GM12874 (cell line): ENCODE results near the gene ATP11B.

Experiments used
- TF ChIP-seq, protein P1 (sequence below): IDR thresholded peaks from 2 replicates; pipeline ENCODE4 v1.5.1; 2011; ENCODE audit warnings: low read depth, mild to moderate bottlenecking, control low read depth, low read length, moderate library complexity; ENCODE audit not compliant: insufficient read depth

ATP11B gene

DNA sequence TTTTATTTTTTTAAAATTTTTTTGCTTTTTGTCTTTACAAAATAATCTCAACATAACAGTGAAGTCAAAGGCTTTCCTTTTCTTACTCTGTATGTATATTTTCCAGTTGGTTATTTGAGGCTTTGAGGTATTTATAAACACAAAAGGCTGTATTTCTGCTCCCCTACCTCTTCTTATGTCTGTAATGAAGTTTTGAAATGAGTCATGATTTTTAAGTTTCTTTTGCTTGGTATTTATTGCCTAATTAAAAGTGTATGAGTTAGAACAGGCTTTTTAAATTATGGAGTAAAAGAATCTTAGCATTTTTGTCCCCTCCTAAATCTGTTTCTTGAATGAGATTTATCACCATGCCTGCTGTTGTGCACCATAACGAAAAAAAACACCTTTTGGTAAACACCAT, 121.0 kb downstream of the ATP11B start:
- TF ChIP-seq, protein P1, sequence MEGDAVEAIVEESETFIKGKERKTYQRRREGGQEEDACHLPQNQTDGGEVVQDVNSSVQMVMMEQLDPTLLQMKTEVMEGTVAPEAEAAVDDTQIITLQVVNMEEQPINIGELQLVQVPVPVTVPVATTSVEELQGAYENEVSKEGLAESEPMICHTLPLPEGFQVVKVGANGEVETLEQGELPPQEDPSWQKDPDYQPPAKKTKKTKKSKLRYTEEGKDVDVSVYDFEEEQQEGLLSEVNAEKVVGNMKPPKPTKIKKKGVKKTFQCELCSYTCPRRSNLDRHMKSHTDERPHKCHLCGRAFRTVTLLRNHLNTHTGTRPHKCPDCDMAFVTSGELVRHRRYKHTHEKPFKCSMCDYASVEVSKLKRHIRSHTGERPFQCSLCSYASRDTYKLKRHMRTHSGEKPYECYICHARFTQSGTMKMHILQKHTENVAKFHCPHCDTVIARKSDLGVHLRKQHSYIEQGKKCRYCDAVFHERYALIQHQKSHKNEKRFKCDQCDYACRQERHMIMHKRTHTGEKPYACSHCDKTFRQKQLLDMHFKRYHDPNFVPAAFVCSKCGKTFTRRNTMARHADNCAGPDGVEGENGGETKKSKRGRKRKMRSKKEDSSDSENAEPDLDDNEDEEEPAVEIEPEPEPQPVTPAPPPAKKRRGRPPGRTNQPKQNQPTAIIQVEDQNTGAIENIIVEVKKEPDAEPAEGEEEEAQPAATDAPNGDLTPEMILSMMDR: no peak

- TF ChIP-seq, protein P1: no peak
Measured at GRCh38 chr3:182917134-182917533, 123.8 kb downstream of the ATP11B start.

DNA sequence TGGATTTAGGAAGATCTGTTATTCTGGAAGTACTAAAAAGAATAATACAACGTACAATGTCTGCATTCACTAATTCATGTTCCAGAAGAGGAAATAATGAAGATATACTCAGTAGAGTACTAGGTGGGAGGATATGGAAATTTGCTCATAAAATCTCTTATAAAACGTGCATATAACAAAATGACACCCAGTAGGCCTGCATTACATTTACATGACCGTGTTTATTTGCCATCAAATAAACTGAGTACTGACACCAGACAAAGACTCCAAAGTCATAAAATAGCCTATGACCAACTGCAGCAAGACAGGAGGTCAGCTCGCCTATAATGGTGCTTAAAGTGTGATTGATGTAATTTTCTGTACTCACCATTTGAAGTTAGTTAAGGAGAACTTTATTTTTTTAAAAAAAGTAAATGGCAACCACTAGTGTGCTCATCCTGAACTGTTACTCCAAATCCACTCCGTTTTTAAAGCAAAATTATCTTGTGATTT, 126.6 kb downstream of the ATP11B start:
- TF ChIP-seq, protein P1: no peak

- TF ChIP-seq, protein P1: no peak
Measured at GRCh38 chr3:182920515-182921084, 127.3 kb downstream of the ATP11B start.

DNA sequence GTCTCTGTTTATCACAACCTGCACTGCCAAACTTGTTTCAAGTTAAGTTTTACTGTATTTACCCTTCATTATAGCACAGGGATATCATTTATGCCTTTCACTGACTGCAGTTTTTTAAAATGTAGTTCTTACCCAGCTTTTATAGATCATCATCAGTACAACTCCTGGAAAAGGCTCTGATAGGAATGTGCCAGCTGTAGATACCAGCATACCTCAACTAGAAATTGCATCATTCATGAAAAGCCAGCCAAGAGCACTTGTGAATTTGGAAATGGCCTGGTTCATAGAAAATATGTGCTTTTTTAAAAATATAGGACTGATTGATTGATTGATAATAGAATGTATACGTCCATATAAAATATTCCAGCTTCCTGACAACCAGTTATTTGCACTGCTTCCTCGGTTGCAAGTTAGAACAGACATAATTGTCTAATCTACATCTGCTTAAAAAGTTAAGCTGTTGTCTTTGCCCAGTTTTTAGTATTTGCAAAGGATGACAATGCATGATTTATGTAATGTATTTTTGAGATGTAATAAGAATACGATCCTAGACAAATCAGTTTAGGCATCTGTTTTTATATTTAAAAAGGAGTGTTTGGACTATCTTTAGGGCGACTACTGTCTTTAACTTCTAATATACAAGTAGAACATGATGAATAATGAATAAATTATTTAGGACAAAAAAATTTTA, 128.5 kb downstream of the ATP11B start:
- TF ChIP-seq, protein P1: no peak

- TF ChIP-seq, protein P1: no peak
Measured at GRCh38 chr3:182925330-182925943, 132.1 kb downstream of the ATP11B start.

DNA sequence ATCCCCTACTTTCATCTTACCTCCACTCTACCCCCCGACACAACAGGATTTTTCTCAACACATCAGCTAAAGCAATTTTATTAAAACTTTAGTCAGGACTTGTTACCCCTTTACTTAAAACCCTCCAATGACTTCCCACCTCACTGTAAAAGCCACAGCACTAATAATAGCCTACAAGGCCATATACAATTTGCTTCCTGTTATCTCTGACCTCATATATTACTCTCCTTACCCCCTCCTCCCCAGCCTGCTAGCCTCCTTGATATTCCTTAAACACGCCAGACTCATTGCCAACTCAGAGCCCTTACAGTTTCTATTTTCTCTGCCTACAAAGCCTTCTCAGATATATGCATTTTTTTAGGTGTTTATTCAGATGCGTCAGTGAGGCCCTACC, 132.6 kb downstream of the ATP11B start:
- TF ChIP-seq, protein P1: no peak
